ENCODE data around the gene ASCC1.

- TF ChIP-seq EZH2 (IDR thresholded peaks at IDR 0.05; ENCODE audit: borderline replicate concordance), result no peak
- no peak for TF ChIP-seq CTCF (IDR thresholded peaks at IDR 0.05; ENCODE audit: poor library complexity)
Measured at GRCh38 chr10:72250666-72251065, 34.6 kb upstream of the ASCC1 start.
